Neutrophil (primary cell): Measurements from ENCODE around the gene YPEL4.

Experiments used
- H3K27ac ChIP-seq: fragments of 200-600 bp; sonication (generic); 2 replicates; pipeline ENCODE4 v1.5.1; 2016; ENCODE audit warnings: mild to moderate bottlenecking, moderate library complexity
- H3K27me3 ChIP-seq: fragments of 200-600 bp; sonication (generic); 2 replicates; pipeline ENCODE4 v1.6.0; 2016; ENCODE audit warnings: mild to moderate bottlenecking
- H3K36me3 ChIP-seq: fragments of 200-600 bp; sonication (generic); 2 replicates; pipeline ENCODE4 v1.5.1; 2017
- H3K4me1 ChIP-seq, 2 experiments: fragments of 200-600 bp in 1 of 2; sonication (generic) in 1 of 2; 1 replicate in 1 of 2; 2 replicates in 1 of 2; pipeline versions ENCODE4 v1.5.1 to v1.6.1; 2013 to 2016; ENCODE audit warnings: low read depth in 1 of 2, low read length in 1 of 2, mild to moderate bottlenecking in 1 of 2, moderate library complexity in 1 of 2; ENCODE audit not compliant: control insufficient read depth in 1 of 2, insufficient read depth in 1 of 2
- H3K4me3 ChIP-seq, 2 experiments: fragments of 200-600 bp in 1 of 2; sonication (generic) in 1 of 2; 1 replicate in 1 of 2; 2 replicates in 1 of 2; pipeline ENCODE4 v1.5.1; 2013 to 2016; ENCODE audit warnings: low read depth in 1 of 2, low read length in 1 of 2, mild to moderate bottlenecking in 1 of 2, moderate library complexity in 1 of 2
- H3K9me3 ChIP-seq: fragments of 200-600 bp; sonication (generic); 2 replicates; pipeline ENCODE4 v1.5.1; 2016
- TF ChIP-seq, protein P1 (sequence below): fragments of 200-600 bp; sonication (generic); IDR thresholded peaks from 2 replicates; pipeline ENCODE4 v1.5.1; 2016; ENCODE audit warnings: antibody characterized with exemption

YPEL4 gene

GRCh38 chr11:57624864-57625263 lies 24.8 kb downstream of the YPEL4 start:
- Histone ChIP-seq H3K36me3 (no peaks in the 10 kb centered on the region), H3K4me3 (no peak overlapping the region), H3K9me3 (no peaks in the 10 kb centered on the region), H3K27me3 (no peaks in the 10 kb centered on the region), H3K4me1 (no peaks in the 10 kb centered on the region), H3K27ac (no peak overlapping the region)
- TF ChIP-seq, protein P1, sequence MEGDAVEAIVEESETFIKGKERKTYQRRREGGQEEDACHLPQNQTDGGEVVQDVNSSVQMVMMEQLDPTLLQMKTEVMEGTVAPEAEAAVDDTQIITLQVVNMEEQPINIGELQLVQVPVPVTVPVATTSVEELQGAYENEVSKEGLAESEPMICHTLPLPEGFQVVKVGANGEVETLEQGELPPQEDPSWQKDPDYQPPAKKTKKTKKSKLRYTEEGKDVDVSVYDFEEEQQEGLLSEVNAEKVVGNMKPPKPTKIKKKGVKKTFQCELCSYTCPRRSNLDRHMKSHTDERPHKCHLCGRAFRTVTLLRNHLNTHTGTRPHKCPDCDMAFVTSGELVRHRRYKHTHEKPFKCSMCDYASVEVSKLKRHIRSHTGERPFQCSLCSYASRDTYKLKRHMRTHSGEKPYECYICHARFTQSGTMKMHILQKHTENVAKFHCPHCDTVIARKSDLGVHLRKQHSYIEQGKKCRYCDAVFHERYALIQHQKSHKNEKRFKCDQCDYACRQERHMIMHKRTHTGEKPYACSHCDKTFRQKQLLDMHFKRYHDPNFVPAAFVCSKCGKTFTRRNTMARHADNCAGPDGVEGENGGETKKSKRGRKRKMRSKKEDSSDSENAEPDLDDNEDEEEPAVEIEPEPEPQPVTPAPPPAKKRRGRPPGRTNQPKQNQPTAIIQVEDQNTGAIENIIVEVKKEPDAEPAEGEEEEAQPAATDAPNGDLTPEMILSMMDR = no peak

- Histone ChIP-seq H3K9me3 (no peaks in the 10 kb centered on the region), H3K4me1 (no peaks in the 10 kb centered on the region), H3K27me3 (no peaks in the 10 kb centered on the region), H3K27ac (no peak overlapping the region), H3K36me3 (no peaks in the 10 kb centered on the region), H3K4me3 (no peak overlapping the region)
- TF ChIP-seq, protein P1 = no peak
These were observed 27.4 kb downstream of the YPEL4 start for GRCh38 chr11:57622263-57622662.

- H3K27me3 ChIP-seq = no peaks in the 10 kb centered on the region
These were observed 29.2 kb downstream of the YPEL4 start for GRCh38 chr11:57620467-57620866.

GRCh38 chr11:57619331-57619730 lies 30.4 kb downstream of the YPEL4 start:
- no peaks in the 10 kb centered on the region for H3K4me1 ChIP-seq
- H3K27me3 ChIP-seq = no peaks in the 10 kb centered on the region
- TF ChIP-seq, protein P1 = no peak
- H3K4me3 ChIP-seq = no peak overlapping the region
- H3K27ac ChIP-seq = no peak overlapping the region
- no peaks in the 10 kb centered on the region for H3K9me3 ChIP-seq
- no peaks in the 10 kb centered on the region for H3K36me3 ChIP-seq

More at GRCh38 chr11:57620467-57620866, 29.2 kb downstream of the YPEL4 start:
- Histone ChIP-seq H3K4me3 (no peak overlapping the region), H3K27ac (no peak overlapping the region), H3K4me1 (no peaks in the 10 kb centered on the region), H3K9me3 (no peaks in the 10 kb centered on the region), H3K36me3 (no peaks in the 10 kb centered on the region)
- TF ChIP-seq, protein P1 = no peak

GRCh38 chr11:57618438-57618837 lies 31.3 kb downstream of the YPEL4 start:
- no peaks in the 10 kb centered on the region for H3K9me3 ChIP-seq
- no peaks in the 10 kb centered on the region for H3K4me1 ChIP-seq
- no peaks in the 10 kb centered on the region for H3K27me3 ChIP-seq
- no peak overlapping the region for H3K27ac ChIP-seq
- H3K36me3 ChIP-seq = no peaks in the 10 kb centered on the region
- TF ChIP-seq, protein P1 = no peak
- H3K4me3 ChIP-seq = no peak overlapping the region

- Histone ChIP-seq H3K36me3 (no peaks in the 10 kb centered on the region), H3K27me3 (no peaks in the 10 kb centered on the region), H3K9me3 (no peaks in the 10 kb centered on the region), H3K4me3 (no peak overlapping the region), H3K4me1 (no peaks in the 10 kb centered on the region), H3K27ac (no peak overlapping the region)
- TF ChIP-seq, protein P1 = no peak
These were observed 33.1 kb downstream of the YPEL4 start for GRCh38 chr11:57616595-57616994.
